K562 (cell line): ENCODE results near the gene SPATS2. TPM values are rescaled to one million over a fixed set of nuclear protein-coding genes. Genes with fewer than 3 reads are reported as not detected.
A peak's percentile ranks its signal among the peaks of the same experiment; 100 is the strongest.

Experiments
- CBX3 ChIP-seq, 2 experiments: IDR thresholded peaks; 1 replicate in 1 of 2; 2 replicates in 1 of 2; pipeline ENCODE4 v1.6.1; 2012; ENCODE audit warnings: inconsistent platforms in 2 of 2, low read length in 2 of 2, borderline replicate concordance in 1 of 2, control low read depth in 1 of 2
- CHD7 ChIP-seq: fragments of 200-600 bp; sonication (generic); IDR thresholded peaks from one replicate; pipeline ENCODE4 v1.6.1; 2012; ENCODE audit warnings: mild to moderate bottlenecking, low read depth, low read length, inconsistent platforms
- NCOA4 ChIP-seq: fragments of 450-650 bp; IDR thresholded peaks from 2 replicates; pipeline ENCODE4 v1.6.1; 2018; ENCODE audit warnings: mild to moderate bottlenecking; ENCODE audit not compliant: partially characterized antibody
- PKNOX1 ChIP-seq: fragments of 450-650 bp; IDR thresholded peaks from 2 replicates; pipeline ENCODE4 v1.6.1; 2016
- SIN3A ChIP-seq, 2 experiments: fragments of 150-350 bp in 1 of 2; IDR thresholded peaks; 2 replicates each; pipeline ENCODE4 v1.6.1; 2011 to 2016; ENCODE audit warnings: borderline replicate concordance in 2 of 2, low read depth in 2 of 2, low read length in 2 of 2, mild to moderate bottlenecking in 2 of 2, moderate library complexity in 2 of 2; ENCODE audit not compliant: control insufficient read depth in 1 of 2
- SMAD3 ChIP-seq: fragments of 450-650 bp; formaldehyde crosslinking; conservative IDR thresholded peaks from 2 replicates; pipeline ENCODE4 v1.4.0; 2020; ENCODE audit warnings: mild to moderate bottlenecking
- SMARCA5 ChIP-seq: fragments of 450-650 bp; IDR thresholded peaks from 2 replicates; pipeline ENCODE4 v1.6.1; 2016
- ZC3H11A ChIP-seq: IDR thresholded peaks from 2 replicates; pipeline ENCODE4 v1.6.1; 2012; ENCODE audit warnings: low read depth, low read length, improper control_type of control experiment
- ZNF217 ChIP-seq: sonication (generic); formaldehyde crosslinking; IDR thresholded peaks from 2 replicates; pipeline ENCODE4 v1.8.0; 2022; ENCODE audit warnings: mild to moderate bottlenecking, missing genetic modification reagents
- ZNF224 ChIP-seq: sonication (generic); formaldehyde crosslinking; IDR thresholded peaks from 2 replicates; pipeline ENCODE4 v1.8.0; 2022; ENCODE audit warnings: mild to moderate bottlenecking, missing genetic modification reagents
- polyA plus RNA-seq, 8 experiments: library from polyadenylated mRNA; depleted of rRNA in 4 of 8; stranded (reverse) in 5 of 8; unstranded in 3 of 8; fragments of >200 nt; fragmentation: Nextera tagmentation in 2 of 8; fragmentation: Illumina TruSeq in 1 of 8; extraction: Ambion mirVana in 2 of 8; extraction: Trizol in 1 of 8; gene quantifications; 2 replicates each; pipeline versions ENCODE4 v1.2.1 to v1.2.3, GENCODE V29; 2011 to 2014; ENCODE audit warnings: inconsistent platforms in 1 of 8, missing spikeins in 1 of 8
- total RNA-seq, 7 experiments: library from RNA; depleted of rRNA in 6 of 7; stranded (reverse); fragments of >200 nt in 6 of 7; fragmentation: Illumina TruSeq in 2 of 7; extraction: Trizol in 2 of 7; gene quantifications; 2 replicates each; pipeline versions ENCODE4 v1.2.1 to v1.2.3, GENCODE V29; 2011 to 2021; ENCODE audit warnings: low replicate concordance in 1 of 7
- TF ChIP-seq, protein P1 (sequence below): IDR thresholded peaks from 2 replicates; pipeline ENCODE4 v1.6.1; 2011; ENCODE audit not compliant: insufficient read length; ENCODE audit errors: extremely low read depth

SPATS2 gene
- total and polyA plus RNA-seq, 9 of the 15 experiments (the other 6 are each of a cell fraction or from before 2014, with no cell fraction given) = 5.4 to 48.2 (median 17.5) TPM

DNA sequence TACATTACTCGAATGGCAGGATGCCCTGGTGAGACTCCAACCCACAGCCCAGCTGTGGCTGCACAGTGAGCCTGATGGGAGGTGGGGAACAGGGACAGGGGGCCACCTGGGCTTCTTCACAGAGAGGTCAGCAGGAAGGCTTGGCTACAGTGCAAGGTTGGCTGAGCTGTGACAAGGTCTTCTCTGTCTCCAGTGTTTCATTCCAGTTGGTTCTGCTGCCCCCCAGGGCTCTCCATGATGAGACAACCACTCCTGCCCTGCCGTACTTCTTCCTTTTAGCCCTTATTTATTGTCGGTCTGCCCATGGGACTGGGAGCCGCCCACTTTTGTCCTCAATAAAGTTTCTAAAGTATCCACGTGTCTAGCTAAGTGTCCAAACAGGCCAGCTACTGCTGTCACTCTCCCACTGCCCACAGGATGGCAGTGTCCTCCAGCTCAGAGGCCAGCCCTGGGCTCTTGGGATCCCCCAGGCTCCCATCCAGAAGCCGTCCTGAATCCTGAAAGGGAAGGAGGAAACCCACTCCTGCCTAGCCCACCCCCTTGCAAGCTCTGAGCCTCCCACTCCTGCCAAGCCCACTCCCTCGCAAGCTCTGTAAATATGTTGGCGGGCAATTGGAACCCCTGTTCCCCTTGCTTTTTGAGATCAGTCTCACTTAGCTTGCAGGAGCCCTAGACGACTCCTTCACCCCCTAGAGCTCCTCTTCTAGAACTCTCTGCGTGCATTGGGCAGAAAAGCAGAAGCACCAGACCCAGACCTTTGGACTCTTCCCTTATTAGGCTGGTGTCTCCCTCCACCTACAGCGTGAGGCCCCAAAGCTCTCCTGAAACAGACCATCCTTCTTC lies 35.7 kb upstream of the SPATS2 start (continued):
- TF ChIP-seq CHD7 = no peak
- TF ChIP-seq ZC3H11A = no peak
- TF ChIP-seq, protein P1, sequence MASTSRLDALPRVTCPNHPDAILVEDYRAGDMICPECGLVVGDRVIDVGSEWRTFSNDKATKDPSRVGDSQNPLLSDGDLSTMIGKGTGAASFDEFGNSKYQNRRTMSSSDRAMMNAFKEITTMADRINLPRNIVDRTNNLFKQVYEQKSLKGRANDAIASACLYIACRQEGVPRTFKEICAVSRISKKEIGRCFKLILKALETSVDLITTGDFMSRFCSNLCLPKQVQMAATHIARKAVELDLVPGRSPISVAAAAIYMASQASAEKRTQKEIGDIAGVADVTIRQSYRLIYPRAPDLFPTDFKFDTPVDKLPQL = no peak
- TF ChIP-seq SMAD3 (CRISPR knock-in tag) = no peak
- peak in 1 of 2 experiments; percentile 69; a peak in 1 of 4 replicates for TF ChIP-seq SIN3A (IDR thresholded peaks at IDR 0.05; ENCODE audit: borderline replicate concordance in 2 of 2, control insufficient read depth in 1 of 2, low read depth in 2 of 2, low read length in 2 of 2)
- no peak for TF ChIP-seq ZNF217 (CRISPR knock-in tag)
- no peak for TF ChIP-seq NCOA4
- peak; percentile 77 for TF ChIP-seq PKNOX1
- no peak for TF ChIP-seq CBX3 (IDR thresholded peaks at IDR 0.05; ENCODE audit: borderline replicate concordance in 1 of 2, low read length in 2 of 2)
- no peak for TF ChIP-seq ZNF224 (CRISPR knock-in tag)
- TF ChIP-seq SMARCA5 = no peak
